Measurements from ENCODE around the gene VCAN.
"Not testable (repeated sequence)": the region's sequence is repeated elsewhere in the genome, so short reads cannot be mapped to it uniquely, and the experiment has no call there.

VCAN gene

DNA sequence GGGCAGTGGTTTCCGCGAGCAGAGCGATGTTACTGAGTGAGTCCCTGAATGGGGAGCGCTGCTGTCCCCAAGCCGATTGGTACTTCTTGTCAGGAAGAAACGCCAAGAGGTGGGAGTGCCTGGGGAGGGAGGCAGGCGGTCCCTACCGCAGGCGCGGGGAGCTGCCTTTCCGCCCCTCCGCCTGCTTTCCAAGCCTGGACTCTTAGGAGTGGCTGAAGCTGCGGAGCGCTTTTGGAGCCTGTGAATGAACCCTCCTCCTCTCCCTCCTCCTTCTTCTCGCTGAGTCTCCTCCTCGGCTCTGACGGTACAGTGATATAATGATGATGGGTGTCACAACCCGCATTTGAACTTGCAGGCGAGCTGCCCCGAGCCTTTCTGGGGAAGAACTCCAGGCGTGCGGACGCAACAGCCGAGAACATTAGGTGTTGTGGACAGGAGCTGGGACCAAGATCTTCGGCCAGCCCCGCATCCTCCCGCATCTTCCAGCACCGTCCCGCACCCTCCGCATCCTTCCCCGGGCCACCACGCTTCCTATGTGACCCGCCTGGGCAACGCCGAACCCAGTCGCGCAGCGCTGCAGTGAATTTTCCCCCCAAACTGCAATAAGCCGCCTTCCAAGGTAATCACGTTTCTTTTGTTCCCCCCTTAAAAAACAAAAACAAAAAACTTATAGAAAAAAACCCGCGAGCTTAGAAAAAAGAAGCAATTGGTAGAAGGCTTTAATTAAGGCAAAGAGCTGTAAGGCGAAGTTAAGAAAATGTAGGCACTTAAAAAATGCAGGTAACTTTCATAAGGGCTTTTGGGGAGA is at the start of gene VCAN:
Gene VCAN, plus strand, starts transcription at position 340 of the 808 bp plus-strand sequence. CDS start 11,775 bp downstream, outside the sequence.
- DNase-seq = peak; percentile 30 to 48

- no peak for DNase-seq
These were observed 49.3 kb upstream of the VCAN start for GRCh38 chr5:83422284-83422683.

DNA sequence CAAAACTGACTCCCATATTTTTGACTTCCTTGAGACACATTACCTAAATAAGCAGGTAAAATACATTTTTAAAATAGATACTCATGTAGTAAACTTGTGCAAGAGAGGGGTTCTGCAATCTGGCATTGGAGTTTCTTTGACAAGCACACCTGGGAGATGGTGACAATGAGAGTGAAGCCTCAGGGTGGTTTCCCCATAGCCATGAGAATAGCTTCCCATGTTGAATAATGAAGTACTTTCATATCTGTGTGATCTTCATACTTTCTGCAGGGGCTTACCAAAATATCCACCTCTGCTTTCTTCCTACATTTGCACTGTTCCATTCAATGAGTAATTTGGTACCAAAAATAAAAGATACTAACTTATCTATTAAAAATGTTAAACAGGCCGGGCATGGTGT is 44.7 kb upstream of the VCAN start:
- DNase-seq = no peak

GRCh38 chr5:83428126-83428525 is 43.4 kb upstream of the VCAN start:
- no peak for DNase-seq

DNA sequence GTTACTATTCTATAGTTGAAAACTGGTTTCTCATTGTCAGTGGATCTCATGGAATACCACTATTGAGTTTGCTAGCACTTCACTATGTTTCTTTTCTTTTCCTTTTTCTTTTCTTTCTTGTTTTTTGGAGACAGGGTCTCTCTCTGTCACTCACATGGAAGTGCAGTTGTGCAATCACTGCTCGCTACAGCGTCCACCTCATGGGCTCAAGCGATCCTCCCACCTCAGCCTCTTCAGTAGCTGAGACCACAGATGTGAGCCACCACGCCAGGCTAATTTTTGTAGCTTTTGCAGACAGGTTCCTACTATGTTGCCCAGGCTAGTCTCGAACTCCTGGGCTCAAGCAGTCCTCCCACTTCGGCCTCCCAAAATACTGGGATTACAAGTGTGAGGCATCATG is 42.7 kb upstream of the VCAN start:
- DNase-seq = no peak

DNA sequence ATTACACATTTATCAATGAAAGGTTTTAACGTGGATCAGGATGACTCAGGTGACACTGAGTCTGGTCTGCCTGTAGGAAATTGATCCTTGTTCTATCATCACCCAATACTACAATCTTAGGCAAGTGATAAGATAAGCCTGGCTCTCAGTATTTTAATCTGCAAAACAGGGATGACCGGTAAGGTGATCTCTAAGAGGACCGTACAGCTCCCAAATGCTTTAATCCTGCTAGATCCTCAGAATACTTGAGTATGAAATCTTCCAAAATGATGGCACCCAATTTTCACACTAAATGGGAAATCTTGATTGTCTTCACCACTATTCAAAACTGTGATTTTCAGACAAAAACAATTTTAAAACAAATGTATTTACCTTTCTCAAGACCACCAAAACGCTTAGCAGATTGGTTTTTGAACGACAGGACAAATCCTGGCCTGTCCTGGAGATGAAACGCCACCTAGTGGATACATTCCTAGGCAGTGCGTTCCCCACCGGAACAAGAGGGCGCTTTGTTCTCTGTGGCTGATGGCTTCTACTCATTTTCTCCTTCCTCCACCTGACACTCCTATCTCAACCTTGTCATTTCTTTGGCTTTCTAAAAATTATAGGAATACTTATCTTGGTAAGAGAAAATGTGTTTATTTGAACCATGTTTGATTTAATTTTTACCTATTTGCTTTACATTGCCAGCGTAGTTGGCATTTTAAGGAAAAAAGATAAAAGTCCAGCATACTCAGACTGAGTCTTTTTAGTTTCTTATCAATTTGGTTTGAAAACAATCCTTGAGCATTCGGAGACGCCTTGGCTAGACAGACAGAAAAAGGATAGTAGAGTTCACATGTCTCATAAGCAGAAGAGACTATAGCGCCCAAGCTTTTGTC is 41.2 kb upstream of the VCAN start:
- DNase-seq = peak; percentile 42 to 58

DNA sequence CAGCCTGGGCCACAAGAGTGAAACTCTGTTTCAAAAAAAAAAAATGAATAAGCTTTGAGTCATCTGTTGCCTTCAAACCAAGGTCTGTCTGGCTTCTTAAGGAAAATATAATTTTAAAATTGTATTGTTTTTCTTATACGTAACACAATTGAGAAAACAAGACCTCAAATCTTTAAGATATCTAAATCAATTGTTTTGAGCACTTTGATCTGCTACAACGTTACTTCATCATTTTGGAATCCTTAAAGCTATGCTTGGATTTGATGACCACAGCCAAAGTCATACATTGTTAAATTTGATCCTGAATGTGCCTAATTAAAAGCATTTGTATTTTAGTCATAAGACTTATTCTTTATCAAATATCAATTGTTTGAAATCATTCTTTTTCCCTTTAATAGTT is 37.7 kb upstream of the VCAN start:
- DNase-seq = no peak

GRCh38 chr5:83434946-83435345 is 36.6 kb upstream of the VCAN start:
- DNase-seq = no peak

- DNase-seq = no peak
These were observed 35.3 kb upstream of the VCAN start for GRCh38 chr5:83436276-83436675.

- not testable (repeated sequence) for DNase-seq
These were observed 33.8 kb upstream of the VCAN start for GRCh38 chr5:83437697-83438096.

GRCh38 chr5:83440826-83441225 is 30.7 kb upstream of the VCAN start:
- no peak for DNase-seq

DNA sequence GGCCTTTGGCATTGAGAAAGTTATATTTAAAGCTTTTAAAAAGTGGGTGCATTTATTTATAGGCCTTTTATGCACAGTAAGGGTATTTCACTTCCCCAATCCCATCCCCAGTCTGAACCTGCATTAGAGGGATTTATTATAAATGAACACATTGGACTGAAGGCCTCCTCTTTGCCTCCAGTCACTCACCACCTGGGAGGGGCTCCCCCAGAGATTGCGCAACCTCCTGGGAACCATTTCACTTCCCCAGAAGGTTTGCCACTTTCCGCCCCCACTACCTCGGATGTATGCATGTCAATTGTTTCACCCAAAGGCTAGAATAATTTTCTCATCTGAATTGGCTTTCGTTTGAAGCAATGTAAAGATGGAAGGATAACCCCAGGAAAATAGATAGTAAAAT is 29.8 kb upstream of the VCAN start:
- DNase-seq = no peak

GRCh38 chr5:83443534-83443933 is 28.0 kb upstream of the VCAN start:
- no peak for DNase-seq

GRCh38 chr5:83444445-83444844 is 27.1 kb upstream of the VCAN start:
- no peak for DNase-seq

DNA sequence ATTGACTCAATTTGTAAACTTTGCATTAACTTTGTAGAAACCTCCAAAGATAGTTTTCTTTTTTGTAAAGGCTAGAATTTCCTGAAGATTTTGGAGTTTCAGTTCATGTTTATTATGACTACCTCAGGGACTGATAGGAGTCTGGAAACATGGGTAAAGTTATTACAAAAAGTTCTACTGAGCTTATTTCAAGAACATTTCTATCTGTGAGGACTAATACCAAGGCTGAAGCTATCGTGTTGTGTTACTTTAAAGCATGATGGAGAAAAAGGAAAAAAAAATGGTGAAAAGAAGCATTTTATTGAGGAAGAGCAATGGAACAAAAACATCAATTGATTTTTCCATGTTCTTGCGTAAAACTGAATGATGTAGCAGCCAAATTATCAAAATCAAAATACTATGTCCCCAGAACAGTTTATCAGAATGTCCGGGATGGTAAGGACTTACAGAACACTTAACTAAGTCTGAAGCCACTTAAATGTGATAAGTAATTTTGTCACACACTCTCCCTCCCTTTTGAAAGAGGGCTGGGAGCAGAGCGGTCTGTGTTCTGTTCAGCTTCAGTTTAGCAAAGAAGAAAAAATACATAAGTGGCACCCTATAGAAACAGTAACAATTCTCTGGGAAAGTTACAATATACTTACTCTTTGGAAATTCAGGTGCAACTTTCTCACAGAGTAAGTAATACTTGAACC is 25.1 kb upstream of the VCAN start:
- no peak for DNase-seq

- DNase-seq = no peak
These were observed 24.0 kb upstream of the VCAN start for GRCh38 chr5:83447533-83447932.

DNA sequence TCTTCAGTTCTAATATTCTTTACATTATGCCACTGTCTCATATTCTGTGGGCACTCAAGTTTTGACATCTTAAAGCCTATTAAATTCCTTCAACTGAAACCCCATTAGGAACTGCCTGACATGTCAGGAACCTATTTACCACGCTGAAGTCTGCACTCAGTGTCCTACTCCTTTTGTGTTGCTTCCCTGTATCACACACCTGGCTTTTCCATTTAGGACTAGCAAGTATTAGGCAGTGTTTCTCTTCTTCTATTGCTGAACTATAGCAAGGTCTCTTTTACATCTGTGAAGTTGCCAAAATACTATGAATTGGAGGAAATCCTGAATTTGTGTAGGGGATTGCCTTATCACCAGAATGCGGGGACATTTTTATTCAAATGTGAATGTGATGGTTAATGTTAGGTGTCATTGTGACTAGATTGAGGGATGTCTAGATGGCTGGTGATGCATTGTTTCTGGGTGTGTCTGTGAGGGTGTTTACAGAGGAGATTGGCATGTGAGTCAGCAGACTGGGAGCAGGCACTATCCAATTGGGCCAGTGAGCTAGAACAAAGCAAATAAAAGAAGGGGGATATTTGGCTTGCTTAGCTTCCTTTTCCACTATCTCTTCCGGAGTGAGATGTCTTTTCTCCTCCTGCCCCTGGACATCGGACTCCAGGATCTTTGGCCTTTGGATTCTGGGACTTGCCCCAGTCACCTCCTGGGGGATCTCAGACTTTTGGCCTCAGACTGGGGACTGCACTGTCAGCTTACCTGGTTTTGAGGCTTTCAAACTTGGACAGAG is 21.2 kb upstream of the VCAN start:
- no peak for DNase-seq

DNA sequence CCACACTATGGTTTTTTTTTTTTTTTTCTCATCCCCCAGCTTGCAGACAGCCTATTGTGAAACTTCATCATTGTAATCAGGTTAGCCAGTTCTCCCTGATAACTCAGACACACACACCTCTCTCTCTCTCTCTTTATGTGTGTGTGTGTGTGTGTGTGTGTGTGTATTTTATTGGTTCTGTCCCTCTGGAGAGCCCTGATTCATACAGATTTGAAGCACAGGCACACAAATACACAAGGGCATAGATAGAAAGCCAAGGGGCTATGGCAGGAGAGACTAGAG is 20.6 kb upstream of the VCAN start:
- DNase-seq = no peak

- DNase-seq = no peak
These were observed 19.6 kb upstream of the VCAN start for GRCh38 chr5:83451955-83452354.

DNA sequence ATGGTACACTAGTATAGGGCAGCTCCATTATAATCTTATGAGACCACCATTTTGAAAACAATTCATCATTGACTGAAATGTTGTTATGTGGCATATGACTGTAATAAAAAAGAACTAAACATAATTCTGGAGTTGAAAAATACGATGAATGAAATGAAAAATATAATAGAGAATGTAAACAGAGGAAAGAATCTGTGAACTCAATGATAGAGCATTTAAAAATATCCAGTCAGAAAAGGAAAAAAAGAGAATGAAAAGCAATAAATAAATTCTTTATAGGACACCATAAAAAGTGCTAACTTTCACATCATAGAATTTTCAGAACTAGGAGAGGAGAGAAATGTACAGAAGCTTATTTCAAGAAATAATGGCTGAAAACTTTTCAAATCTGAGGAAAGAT is 17.6 kb upstream of the VCAN start:
- DNase-seq = no peak

GRCh38 chr5:83464261-83464660 is 7.3 kb upstream of the VCAN start:
- DNase-seq = no peak

- DNase-seq = no peak
These were observed 4.0 kb upstream of the VCAN start for GRCh38 chr5:83467371-83468035.

Data from hippocampal formation (tissue), 2 donors.